Measurements from ENCODE around the gene ATP1A4. TPM values are rescaled to one million over a fixed set of nuclear protein-coding genes. Genes with fewer than 3 reads are reported as not detected.

ATP1A4 gene
- total RNA-seq, 8 experiments from 2014 or later, result 0.17 to 0.57 (median 0.21) TPM; not detected in 2

DNA sequence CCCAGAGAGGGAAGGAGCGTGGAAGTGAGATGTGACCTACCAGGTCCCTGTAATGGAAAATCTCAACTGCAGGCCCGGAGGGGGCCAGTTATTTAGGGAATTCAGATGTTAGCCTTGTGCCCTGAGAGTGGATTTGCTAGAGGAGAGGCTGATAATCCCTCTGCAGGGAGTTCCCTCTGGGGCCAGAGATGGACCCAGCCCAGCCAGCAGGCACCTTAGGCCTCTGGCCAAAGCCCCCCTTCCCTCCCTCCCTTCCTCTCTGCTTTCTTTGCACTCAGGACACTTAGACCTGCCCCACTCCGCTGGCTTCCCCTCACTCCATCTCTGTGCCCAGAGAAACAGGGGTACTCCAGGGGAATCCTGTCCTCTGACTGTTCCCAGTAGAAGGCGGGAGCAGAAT lies 37.3 kb upstream of the ATP1A4 start:
- in situ Hi-C loops (cut with MboI; ENCODE audit: low pct_unique_long_range_greater_than_20kb in 2 of 9, low sequenced_read_pairs in 9 of 9, unreplicated experiment in 9 of 9), result loop anchor here in 1 of 9 experiments (25.0 kb wide), 1 partner anchor 273 kb away; no protein-coding TSS in a partner anchor
- H3K4me3 ChIP-seq, result no peak overlapping the region
- no peak overlapping the region for H3K27ac ChIP-seq
- 0 to 86% (median 52%) methylated on average over 1 to 3 of the region's 4 CpGs; no CpG with 5 or more reads in 5 of the 10 experiments for WGBS, 10 experiments
- ATAC-seq (replicated peaks in 6 of 8), result peak in 4 of 8 experiments; percentile 4 to 68 (median 27)
- peaks cover 28 to 51% of the 10 kb centered on the region in 2 donors for H3K4me1 ChIP-seq (replicated peaks in 1 of 2)

DNA sequence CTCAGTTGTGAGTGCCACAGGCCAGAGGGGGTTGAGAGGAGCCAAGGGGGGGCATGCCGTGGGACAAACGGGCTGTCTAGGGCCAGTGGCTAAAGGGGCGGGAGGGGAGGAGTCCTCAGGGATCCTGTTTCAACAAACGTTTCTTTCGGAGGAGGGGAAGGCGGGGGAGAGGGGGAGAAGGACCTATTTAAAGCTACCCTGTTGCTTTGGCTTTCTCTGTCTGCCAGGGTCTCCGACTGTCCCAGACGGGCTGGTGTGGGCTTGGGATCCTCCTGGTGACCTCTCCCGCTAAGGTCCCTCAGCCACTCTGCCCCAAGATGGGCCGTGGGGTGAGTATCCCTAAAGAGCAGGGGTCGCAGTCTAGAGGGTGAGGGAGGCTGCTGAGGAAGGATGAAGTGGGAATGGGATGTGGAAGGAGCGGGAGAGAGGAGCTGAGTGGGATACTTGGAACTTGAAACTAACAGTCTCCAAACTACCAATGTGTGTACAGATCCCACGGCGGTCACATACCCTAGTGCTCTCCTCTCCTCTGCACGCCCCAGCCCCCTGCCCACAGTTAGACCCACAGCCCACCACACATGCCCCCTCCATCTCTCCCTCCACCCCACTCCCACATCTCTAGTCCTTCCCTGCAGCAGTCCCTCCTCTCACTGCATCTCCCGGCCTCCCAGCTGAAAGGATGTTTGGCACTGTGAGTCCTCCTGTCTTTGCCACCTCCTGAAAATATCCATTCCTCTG lies 35.7 kb upstream of the ATP1A4 start, which contains the start of gene ATP1A2:
Gene ATP1A2, plus strand, starts transcription at position 215 of the 738 bp plus-strand sequence. Its CDS starts 103 bp downstream, at position 318.
- Histone ChIP-seq H3K4me1 (replicated peaks in 1 of 2) (peaks cover 26 to 46% of the 10 kb centered on the region in 2 donors), H3K27ac (no peak within 1 kb of the TSS), H3K4me3 (no peak within 1 kb of the TSS)
- in situ Hi-C loops (cut with MboI; ENCODE audit: low pct_unique_long_range_greater_than_20kb in 2 of 9, low sequenced_read_pairs in 9 of 9, unreplicated experiment in 9 of 9), result loop anchor here in 1 of 9 experiments (25.0 kb wide), 1 partner anchor 272 kb away; no protein-coding TSS in a partner anchor
- ATAC-seq (replicated peaks in 6 of 8), result no peak
- WGBS, 10 experiments, result 34 to 92% (median 60%) methylated on average over 2 to 5 of the region's 16 CpGs; no CpG with 5 or more reads in 7 of the 10 experiments

DNA sequence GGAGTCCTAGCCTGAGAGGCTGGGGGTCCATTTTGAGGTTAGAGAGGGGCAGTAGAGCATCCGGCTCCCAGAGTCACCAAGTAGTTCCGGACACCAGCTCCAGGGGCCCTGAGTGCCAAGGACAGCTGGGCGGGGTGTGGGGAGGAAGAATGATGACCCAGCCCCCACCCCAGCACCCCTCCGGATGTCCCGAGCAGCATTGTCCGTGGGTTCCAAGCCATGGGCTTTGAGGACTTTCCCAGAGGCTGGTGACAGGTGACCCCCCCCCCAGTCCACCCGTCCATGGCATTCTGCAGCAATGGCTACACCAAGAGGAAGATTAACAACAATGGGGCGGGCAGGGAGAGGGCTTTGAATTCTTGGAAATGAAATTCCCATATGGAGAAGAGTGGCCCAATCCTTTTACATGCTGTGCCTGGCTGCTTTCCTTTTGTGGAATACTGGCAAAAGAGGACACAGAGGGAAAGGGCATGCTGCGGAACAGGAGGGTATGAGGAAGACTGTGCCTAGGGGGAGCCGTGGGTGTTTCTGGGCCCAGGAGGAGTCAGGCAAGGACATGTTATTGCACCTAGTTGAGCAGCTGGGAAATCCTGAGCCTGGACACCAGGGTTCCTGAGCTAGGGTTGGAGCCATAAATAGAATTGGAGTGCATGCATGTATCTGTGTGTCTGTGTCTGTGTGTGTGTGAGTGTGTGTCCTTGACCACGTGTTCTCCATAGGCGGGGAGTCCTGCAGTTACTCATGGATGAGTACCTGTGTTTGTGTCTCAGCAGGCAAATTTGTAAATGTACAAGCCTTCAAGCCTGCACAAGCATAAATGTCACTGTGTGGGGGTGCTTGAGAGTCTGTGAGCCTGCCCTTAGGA lies 34.9 kb upstream of the ATP1A4 start:
- Histone ChIP-seq H3K4me1 (replicated peaks in 1 of 2) (peaks cover 26 to 46% of the 10 kb centered on the region in 2 donors), H3K4me3 (no peak overlapping the region), H3K27ac (no peak overlapping the region)
- in situ Hi-C loops (cut with MboI; ENCODE audit: low pct_unique_long_range_greater_than_20kb in 2 of 9, low sequenced_read_pairs in 9 of 9, unreplicated experiment in 9 of 9), result loop anchor here in 1 of 9 experiments (25.0 kb wide), 1 partner anchor 271 kb away; no protein-coding TSS in a partner anchor
- peak in 6 of 8 experiments; percentile 15 to 79 (median 64) for ATAC-seq (replicated peaks in 6 of 8)
- WGBS, 10 experiments, result 48 to 100% (median 66%) methylated on average over 1 to 5 of the region's 12 CpGs; no CpG with 5 or more reads in 4 of the 10 experiments

DNA sequence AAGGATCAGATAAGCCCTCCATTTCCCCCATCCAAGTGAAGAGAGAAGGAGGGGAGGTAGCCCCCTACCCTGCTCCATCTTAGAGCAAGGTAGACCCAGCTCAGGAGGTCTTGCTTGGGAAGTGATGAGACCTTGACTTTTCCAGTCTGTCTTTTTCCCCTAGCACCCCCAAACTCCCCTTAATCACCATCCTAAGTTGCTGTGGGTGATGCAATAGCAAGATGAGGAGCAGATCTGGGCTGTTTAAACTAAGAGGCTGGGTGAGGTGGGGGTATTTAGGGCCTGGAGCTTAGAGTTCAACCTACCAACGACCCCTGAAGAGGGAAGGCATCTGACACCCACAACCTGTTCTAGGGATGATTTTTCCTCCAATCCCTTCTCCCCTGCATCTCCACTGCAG lies 34.1 kb upstream of the ATP1A4 start:
- WGBS, 10 experiments, result 25% methylated on average over 1 of the region's 1 CpG; no CpG with 5 or more reads in 9 of the 10 experiments
- peak in 3 of 8 experiments; percentile 4 to 28 (median 8) for ATAC-seq (replicated peaks in 6 of 8)
- Histone ChIP-seq H3K27ac (no peak overlapping the region), H3K4me1 (replicated peaks in 1 of 2) (peaks cover 23 to 41% of the 10 kb centered on the region in 2 donors), H3K4me3 (no peak overlapping the region)
- in situ Hi-C loops (cut with MboI; ENCODE audit: low pct_unique_long_range_greater_than_20kb in 2 of 9, low sequenced_read_pairs in 9 of 9, unreplicated experiment in 9 of 9), result loop anchor here in 1 of 9 experiments (25.0 kb wide), 1 partner anchor 270 kb away; no protein-coding TSS in a partner anchor

DNA sequence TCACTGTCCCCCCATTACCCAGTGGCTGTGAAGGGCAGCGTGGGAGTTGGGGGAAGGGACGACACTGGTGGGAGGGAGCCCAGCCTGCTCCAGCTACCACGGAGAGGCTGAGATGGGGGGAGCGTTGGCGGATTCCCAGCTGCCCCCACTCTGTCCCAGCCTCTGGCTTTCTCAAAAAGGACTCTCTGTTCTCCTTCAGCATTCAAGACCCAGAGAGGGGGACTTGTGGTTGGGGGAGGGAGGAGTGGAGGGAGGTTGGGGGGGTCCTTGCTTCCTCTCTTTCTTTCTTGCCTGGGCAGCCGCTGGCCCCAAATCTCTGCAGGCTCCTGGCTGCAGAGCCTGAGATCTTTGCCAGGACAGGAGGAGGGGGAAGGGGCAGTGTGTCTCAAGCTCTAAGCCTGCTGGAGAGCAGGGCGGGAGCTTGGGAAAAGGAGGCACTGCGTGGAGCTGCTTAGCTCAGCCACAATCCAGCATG lies 33.7 kb upstream of the ATP1A4 start:
- ATAC-seq (replicated peaks in 6 of 8), result peak; percentile 29 to 82 (median 70)
- 0 to 40% (median 20%) methylated on average over 1 to 4 of the region's 8 CpGs; no CpG with 5 or more reads in 5 of the 10 experiments for WGBS, 10 experiments
- in situ Hi-C loops (cut with MboI; ENCODE audit: low pct_unique_long_range_greater_than_20kb in 2 of 9, low sequenced_read_pairs in 9 of 9, unreplicated experiment in 9 of 9), result loop anchor here in 1 of 9 experiments (25.0 kb wide), 1 partner anchor 270 kb away; no protein-coding TSS in a partner anchor
- no peak overlapping the region for H3K27ac ChIP-seq
- H3K4me1 ChIP-seq (replicated peaks in 1 of 2), result peaks cover 22 to 37% of the 10 kb centered on the region in 2 donors
- H3K4me3 ChIP-seq, result no peak overlapping the region

DNA sequence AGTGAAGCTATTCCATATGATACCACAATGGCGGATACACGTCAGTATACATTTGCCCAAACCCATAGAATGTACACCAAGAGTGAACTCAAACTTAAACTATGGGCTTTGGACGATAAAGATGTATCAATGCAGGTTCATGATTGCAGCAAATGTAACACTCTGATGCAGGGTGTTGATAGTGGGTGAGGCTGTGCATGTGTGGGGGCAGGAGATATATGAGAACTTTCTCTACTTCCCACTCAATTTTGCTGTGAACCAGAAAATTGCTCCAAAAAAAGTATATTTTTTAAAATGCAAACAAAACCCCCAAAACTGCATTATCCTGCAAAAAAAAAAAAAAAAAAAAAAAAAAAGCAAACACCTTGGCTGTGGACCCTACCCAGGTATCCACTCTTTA lies 32.5 kb upstream of the ATP1A4 start:
- Histone ChIP-seq H3K27ac (no peak overlapping the region), H3K4me1 (replicated peaks in 1 of 2) (peaks cover 24 to 36% of the 10 kb centered on the region in 2 donors), H3K4me3 (no peak overlapping the region)
- in situ Hi-C loops (cut with MboI; ENCODE audit: low pct_unique_long_range_greater_than_20kb in 2 of 9, low sequenced_read_pairs in 9 of 9, unreplicated experiment in 9 of 9), result loop anchor here in 1 of 9 experiments (25.0 kb wide), 1 partner anchor 268 kb away; no protein-coding TSS in a partner anchor
- no peak for ATAC-seq (replicated peaks in 6 of 8)
- 64 to 100% (median 96%) methylated on average over 1 to 3 of the region's 3 CpGs; no CpG with 5 or more reads in 2 of the 10 experiments for WGBS, 10 experiments

DNA sequence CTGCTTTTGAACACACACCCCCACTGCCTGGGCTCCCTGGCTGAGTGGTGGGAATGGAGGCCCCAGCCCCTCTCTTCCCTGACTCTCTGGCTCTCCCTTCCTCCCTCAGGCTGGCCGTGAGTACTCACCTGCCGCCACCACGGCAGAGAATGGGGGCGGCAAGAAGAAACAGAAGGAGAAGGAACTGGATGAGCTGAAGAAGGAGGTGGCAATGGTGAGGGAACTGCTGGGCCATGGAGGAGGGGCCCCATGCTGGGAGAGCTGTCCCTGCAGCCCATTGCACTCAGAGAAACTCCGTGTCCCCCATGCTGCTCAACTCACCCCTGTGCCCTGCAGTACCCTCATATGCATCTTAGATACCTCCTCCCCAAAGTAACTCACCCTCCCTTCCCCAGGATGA lies 30.6 kb upstream of the ATP1A4 start:
- Histone ChIP-seq H3K4me1 (replicated peaks in 1 of 2) (peaks cover 37 to 42% of the 10 kb centered on the region in 2 donors), H3K4me3 (no peak overlapping the region), H3K27ac (no peak overlapping the region)
- in situ Hi-C loops (cut with MboI; ENCODE audit: low pct_unique_long_range_greater_than_20kb in 2 of 9, low sequenced_read_pairs in 9 of 9, unreplicated experiment in 9 of 9), result loop anchor here in 1 of 9 experiments (25.0 kb wide), 1 partner anchor 267 kb away; no protein-coding TSS in a partner anchor
- no peak for ATAC-seq (replicated peaks in 6 of 8)
- WGBS, 10 experiments, result 60 to 93% (median 74%) methylated on average over 1 to 2 of the region's 5 CpGs; no CpG with 5 or more reads in 6 of the 10 experiments

DNA sequence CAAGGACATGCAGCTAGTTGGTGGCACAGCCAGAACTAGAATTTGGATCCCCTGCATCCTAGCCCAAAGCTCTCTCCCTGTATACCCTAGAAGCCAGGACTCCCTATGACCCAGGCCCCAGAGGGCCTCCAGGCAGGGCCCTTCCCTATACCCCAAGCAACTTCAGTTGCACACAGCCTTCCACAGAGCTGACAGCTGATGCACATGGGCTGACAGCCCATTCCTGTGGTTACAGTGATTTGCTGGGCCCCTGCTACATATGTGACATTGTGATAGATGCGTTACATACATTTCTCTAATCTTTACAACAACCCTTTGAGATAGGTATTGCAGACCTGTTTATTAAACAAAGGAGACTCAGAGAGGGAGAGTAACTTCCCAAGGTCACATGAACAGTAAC lies 30.0 kb upstream of the ATP1A4 start:
- no peak overlapping the region for H3K27ac ChIP-seq
- in situ Hi-C loops (cut with MboI; ENCODE audit: low pct_unique_long_range_greater_than_20kb in 2 of 9, low sequenced_read_pairs in 9 of 9, unreplicated experiment in 9 of 9), result loop anchor here in 1 of 9 experiments (25.0 kb wide), 1 partner anchor 266 kb away; no protein-coding TSS in a partner anchor
- H3K4me1 ChIP-seq (replicated peaks in 1 of 2), result peaks cover 36% of the 10 kb centered on the region in 2 donors
- WGBS, 10 experiments, result 86 to 89% methylated on average over 1 of the region's 1 CpG; no CpG with 5 or more reads in 8 of the 10 experiments
- ATAC-seq (replicated peaks in 6 of 8), result no peak
- no peak overlapping the region for H3K4me3 ChIP-seq

DNA sequence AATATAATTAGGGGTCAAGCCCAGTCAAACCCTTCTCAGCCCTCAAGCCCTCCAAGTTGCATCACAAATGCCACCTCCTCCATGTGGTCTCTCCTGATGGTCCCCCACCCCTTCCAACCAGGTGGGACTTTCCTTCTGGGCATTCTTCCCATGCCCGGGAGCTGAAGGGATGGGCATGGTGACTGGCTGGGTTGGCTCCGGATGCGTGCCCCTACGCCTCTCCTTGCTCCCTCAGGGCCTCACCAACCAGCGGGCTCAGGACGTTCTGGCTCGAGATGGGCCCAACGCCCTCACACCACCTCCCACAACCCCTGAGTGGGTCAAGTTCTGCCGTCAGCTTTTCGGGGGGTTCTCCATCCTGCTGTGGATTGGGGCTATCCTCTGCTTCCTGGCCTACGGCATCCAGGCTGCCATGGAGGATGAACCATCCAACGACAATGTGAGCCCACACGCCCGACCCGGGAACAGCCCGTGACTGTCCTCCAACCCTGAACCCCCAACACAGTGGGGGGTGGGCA lies 28.4 kb upstream of the ATP1A4 start:
- H3K4me3 ChIP-seq, result no peak overlapping the region
- WGBS, 10 experiments, result 92 to 100% (median 94%) methylated on average over 1 to 7 of the region's 16 CpGs; no CpG with 5 or more reads in 7 of the 10 experiments
- in situ Hi-C loops (cut with MboI; ENCODE audit: low pct_unique_long_range_greater_than_20kb in 2 of 9, low sequenced_read_pairs in 9 of 9, unreplicated experiment in 9 of 9), result loop anchor here in 1 of 9 experiments (25.0 kb wide), 1 partner anchor 264 kb away; no protein-coding TSS in a partner anchor
- ATAC-seq (replicated peaks in 6 of 8), result no peak
- peaks cover 19% of the 10 kb centered on the region in 2 donors for H3K4me1 ChIP-seq (replicated peaks in 1 of 2)
- H3K27ac ChIP-seq, result no peak overlapping the region

DNA sequence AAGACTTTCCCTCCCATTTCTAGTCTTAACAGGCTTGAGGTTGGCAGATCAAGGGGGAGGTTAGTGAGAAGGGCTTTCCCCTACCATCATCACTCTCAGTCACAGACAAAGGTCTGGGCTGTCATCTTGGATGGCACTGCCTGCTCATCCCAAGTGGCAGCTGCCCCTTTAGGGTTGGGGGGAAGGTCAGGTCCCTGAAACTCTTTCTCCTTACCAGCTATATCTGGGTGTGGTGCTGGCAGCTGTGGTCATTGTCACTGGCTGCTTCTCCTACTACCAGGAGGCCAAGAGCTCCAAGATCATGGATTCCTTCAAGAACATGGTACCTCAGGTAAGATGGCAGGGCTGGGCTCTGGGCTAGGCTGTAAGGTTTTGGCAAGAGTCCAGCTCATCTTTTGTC lies 27.7 kb upstream of the ATP1A4 start:
- Histone ChIP-seq H3K27ac (no peak overlapping the region), H3K4me3 (no peak overlapping the region), H3K4me1 (replicated peaks in 1 of 2) (peaks cover 12 to 15% of the 10 kb centered on the region in 2 donors)
- no peak for ATAC-seq (replicated peaks in 6 of 8)
- in situ Hi-C loops (cut with MboI; ENCODE audit: low pct_unique_long_range_greater_than_20kb in 2 of 9, low sequenced_read_pairs in 9 of 9, unreplicated experiment in 9 of 9), result loop anchor here in 1 of 9 experiments (25.0 kb wide), 1 partner anchor 264 kb away; no protein-coding TSS in a partner anchor

DNA sequence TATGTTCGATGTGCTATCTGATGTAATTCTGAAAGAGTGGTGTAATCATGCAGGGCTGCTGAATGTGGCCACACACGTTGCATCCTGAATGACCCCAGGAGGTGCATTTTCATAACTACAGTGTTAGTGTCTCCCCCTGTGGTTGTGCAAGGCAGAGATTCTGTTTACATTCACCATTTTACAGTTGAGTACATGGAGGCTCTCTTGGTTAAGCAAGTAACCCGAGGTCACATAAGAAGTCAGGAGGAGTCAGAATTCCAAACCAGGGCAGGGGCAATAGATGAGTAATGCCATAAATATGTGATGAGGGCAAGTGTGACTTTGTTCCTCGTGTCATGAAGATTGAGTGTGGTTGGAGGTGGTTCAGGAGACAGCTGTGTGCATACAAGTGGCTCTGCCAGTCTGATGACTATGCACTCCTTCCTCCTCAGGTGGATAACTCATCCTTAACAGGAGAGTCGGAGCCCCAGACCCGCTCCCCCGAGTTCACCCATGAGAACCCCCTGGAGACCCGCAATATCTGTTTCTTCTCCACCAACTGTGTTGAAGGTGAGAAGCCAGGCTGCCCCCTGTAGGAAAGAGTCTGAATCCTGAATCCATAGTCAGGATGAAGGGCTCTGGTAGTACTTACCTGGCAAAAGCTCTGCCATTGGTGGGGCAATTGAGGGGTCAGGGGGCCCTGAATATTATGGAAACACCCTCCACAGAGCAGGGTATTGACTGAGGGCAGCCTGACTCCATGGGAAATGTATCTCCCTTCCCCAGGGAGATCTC lies 26.5 kb upstream of the ATP1A4 start:
- in situ Hi-C loops (cut with MboI; ENCODE audit: low pct_unique_long_range_greater_than_20kb in 2 of 9, low sequenced_read_pairs in 9 of 9, unreplicated experiment in 9 of 9), result loop anchor here in 1 of 9 experiments (25.0 kb wide), 1 partner anchor 262 kb away; no protein-coding TSS in a partner anchor
- H3K27ac ChIP-seq, result no peak overlapping the region
- peaks cover 11 to 15% of the 10 kb centered on the region in 2 donors for H3K4me1 ChIP-seq (replicated peaks in 1 of 2)
- WGBS, 10 experiments, result 10 to 80% (median 47%) methylated on average over 1 to 8 of the region's 8 CpGs; no CpG with 5 or more reads in 1 of the 10 experiments
- ATAC-seq (replicated peaks in 6 of 8), result peak in 7 of 8 experiments; percentile 55 to 78 (median 74)
- H3K4me3 ChIP-seq, result no peak overlapping the region

All from motor neuron (in vitro differentiated cells).